Type B pancreatic cell (in vitro differentiated cells): ENCODE measurements around the gene KBTBD12. TPM values are rescaled to one million over a fixed set of nuclear protein-coding genes. Genes with fewer than 3 reads are reported as not detected.
"Not testable (repeated sequence)": the region's sequence is repeated elsewhere in the genome, so short reads cannot be mapped to it uniquely, and the experiment has no call there.

Experiments
- DNase-seq: peaks from one replicate; pipeline ENCODE4 v3.0.0; 2021; ENCODE audit warnings: mixed read lengths; ENCODE audit not compliant: unreplicated experiment; ENCODE audit errors: extremely low spot score
- H3K27ac Mint-ChIP-seq: 2 replicates; pipeline ENCODE4 v1.8.0; 2021; ENCODE audit warnings: mild to moderate bottlenecking, mixed read lengths
- H3K27me3 Mint-ChIP-seq: 2 replicates; pipeline ENCODE4 v1.8.0; 2021; ENCODE audit warnings: mixed read lengths
- H3K36me3 Mint-ChIP-seq: 2 replicates; pipeline ENCODE4 v1.8.0; 2021; ENCODE audit warnings: mixed read lengths
- H3K4me1 Mint-ChIP-seq: one replicate; pipeline ENCODE4 v1.8.0; 2021; ENCODE audit warnings: mixed read lengths; ENCODE audit not compliant: unreplicated experiment
- H3K4me3 Mint-ChIP-seq: 2 replicates; pipeline ENCODE4 v1.8.0; 2021; ENCODE audit warnings: mild to moderate bottlenecking, mixed read lengths
- H3K9me3 Mint-ChIP-seq: 2 replicates; pipeline ENCODE4 v1.8.0; 2021; ENCODE audit warnings: mixed read lengths
- CTCF ChIP-seq: fragments of 200-600 bp; sonication (generic); conservative IDR thresholded peaks from 2 replicates; pipeline ENCODE4 v1.5.0; 2021; ENCODE audit warnings: antibody characterized with exemption, mild to moderate bottlenecking
- total RNA-seq: library from RNA; stranded (reverse); gene quantifications from 2 replicates; pipeline ENCODE4 v1.2.1, GENCODE V29; 2021; ENCODE audit warnings: low replicate concordance

The KBTBD12 gene
- total RNA-seq, 1 donor from 2014 or later = not detected

DNA sequence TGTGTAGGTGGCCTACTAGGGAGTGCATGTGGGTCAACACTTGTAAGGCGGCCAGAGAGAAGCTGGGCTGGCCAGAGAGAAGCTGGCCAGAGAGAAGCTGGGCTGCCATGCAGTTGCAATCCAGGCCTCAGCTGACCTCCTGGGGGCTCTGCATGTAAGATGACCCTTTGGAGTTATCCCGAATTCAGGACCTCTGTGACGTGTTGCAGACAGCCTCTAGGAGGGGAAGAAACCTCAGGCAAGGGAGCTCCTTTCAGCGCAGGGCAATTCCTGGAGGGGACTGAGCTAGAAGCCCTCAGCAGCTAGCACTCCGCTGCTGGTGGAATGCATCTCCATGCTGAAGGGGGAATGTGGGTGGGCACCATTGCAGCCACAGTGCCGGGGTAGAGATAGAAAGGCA lies 15.8 kb upstream of the KBTBD12 start:
- no peak for DNase-seq
- Mint-ChIP-seq H3K9me3 (no peaks in the 10 kb centered on the region), H3K4me3 (no peak overlapping the region), H3K4me1 (peaks cover 8% of the 10 kb centered on the region), H3K36me3 (no peaks in the 10 kb centered on the region), H3K27ac (no peak overlapping the region), H3K27me3 (peaks cover 14% of the 10 kb centered on the region)
- TF ChIP-seq CTCF = no peak

DNA sequence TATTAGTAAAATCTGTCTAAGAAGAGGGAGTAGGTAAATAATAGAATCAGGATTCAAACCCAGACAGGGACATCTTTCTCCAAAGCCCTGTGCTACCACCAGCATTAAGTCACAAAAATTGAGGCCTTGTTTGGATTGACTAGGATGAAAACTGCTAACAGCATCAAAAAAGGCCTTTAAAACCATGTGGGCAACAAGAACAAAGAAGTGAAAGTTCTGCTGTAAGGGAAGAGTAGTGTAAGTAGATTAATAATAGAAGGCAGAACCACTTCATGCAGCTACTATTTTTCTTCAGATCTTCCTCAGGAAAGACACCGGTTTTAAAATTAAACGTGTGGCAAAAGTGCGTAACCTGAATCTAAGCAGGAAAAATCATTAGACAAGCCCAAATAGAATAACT lies 15.3 kb upstream of the KBTBD12 start:
- Mint-ChIP-seq H3K27me3 (peaks cover 14% of the 10 kb centered on the region), H3K4me1 (peaks cover 8% of the 10 kb centered on the region), H3K27ac (no peak overlapping the region), H3K9me3 (no peaks in the 10 kb centered on the region), H3K4me3 (no peak overlapping the region), H3K36me3 (no peaks in the 10 kb centered on the region)
- DNase-seq = no peak
- no peak for TF ChIP-seq CTCF

DNA sequence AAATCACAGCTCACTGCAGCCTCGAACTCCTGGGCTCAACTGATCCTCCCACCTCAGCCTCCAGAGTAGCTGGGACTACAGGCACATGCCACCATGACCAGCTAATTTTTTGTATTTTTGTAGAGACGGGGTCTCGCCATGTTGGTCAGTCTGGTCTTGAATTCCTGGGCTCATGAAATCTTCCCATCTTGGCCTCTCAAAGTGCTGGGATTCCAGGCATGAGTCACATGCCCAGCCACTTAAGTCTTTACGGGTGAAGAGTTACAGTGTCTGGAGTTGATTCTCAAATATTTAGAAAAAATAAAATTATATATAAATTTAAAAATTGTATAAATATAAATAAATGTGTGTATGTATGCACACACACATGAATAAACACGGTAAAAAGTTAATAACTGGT lies 14.5 kb upstream of the KBTBD12 start:
- Mint-ChIP-seq H3K9me3 (no peaks in the 10 kb centered on the region), H3K27me3 (peaks cover 14% of the 10 kb centered on the region), H3K4me3 (no peak overlapping the region), H3K36me3 (no peaks in the 10 kb centered on the region), H3K27ac (no peak overlapping the region), H3K4me1 (peaks cover 8% of the 10 kb centered on the region)
- DNase-seq = no peak
- TF ChIP-seq CTCF = no peak

DNA sequence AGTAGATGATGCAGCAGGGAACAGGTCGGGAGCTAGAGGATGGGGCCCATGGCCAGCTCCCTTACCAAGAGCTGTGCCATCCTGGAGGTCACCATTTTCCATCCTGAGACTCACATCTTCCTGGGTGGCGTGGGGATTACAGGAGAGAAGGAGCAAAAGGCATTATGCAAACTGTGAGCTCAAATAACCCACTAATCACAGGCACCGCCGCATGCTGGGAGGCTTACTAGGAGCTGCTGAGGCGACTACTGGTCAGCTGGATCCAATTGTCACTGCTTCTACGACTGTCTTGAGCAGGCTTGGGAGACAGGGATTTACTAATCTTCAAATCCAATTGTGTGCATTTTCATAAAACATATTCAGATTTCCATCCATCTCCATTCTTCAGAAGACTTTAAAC lies 12.5 kb upstream of the KBTBD12 start:
- Mint-ChIP-seq H3K9me3 (no peaks in the 10 kb centered on the region), H3K4me1 (peaks cover 8% of the 10 kb centered on the region), H3K4me3 (no peak overlapping the region), H3K27ac (no peak overlapping the region), H3K36me3 (no peaks in the 10 kb centered on the region), H3K27me3 (peaks cover 14% of the 10 kb centered on the region)
- TF ChIP-seq CTCF = no peak
- no peak for DNase-seq

DNA sequence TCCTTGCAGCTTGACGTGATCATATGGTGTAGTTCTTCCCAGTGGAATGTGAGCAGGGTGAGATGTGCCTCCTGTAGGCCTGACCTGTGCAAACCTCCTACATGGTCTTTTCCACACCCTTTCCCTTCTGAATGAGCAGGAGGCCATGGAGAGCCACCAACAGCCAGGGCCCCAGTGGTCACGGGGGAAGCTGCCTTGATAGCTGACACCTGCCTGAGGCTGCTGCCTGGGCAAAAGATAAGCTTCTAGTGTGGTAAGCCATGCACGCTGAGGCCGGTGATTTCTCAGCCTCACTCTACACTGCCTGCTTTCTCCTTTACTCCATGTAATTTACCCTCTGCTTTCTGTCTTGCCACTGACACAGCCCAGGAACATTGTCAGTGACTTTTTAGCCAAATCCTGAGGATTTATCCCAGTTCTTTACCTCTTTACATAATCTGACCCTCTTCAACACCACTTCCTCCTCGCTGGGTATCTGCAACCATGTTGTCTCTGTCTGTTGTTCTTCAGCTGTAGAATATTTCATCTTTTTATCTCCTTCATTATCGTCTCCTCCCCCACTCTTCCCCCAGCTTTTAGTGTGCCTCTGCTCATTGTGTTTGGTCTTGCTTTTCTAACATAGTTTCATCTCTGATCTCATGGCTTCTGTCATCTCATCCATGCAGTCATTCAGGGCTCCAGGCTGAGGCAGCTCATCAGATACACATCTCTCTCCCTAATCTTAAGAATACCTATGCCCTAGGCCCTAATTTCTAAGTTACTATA lies 11.2 kb upstream of the KBTBD12 start:
- no peak for TF ChIP-seq CTCF
- peaks cover 24% of the 10 kb centered on the region for H3K27me3 Mint-ChIP-seq
- DNase-seq = no peak
- no peak overlapping the region for H3K27ac Mint-ChIP-seq
- H3K9me3 Mint-ChIP-seq = no peaks in the 10 kb centered on the region
- H3K4me3 Mint-ChIP-seq = no peak overlapping the region
- peaks cover 8% of the 10 kb centered on the region for H3K4me1 Mint-ChIP-seq
- no peaks in the 10 kb centered on the region for H3K36me3 Mint-ChIP-seq

- no peaks in the 10 kb centered on the region for H3K4me1 Mint-ChIP-seq
- peaks cover 31% of the 10 kb centered on the region for H3K27me3 Mint-ChIP-seq
- no peak for TF ChIP-seq CTCF
- no peak overlapping the region for H3K4me3 Mint-ChIP-seq
- H3K9me3 Mint-ChIP-seq = no peaks in the 10 kb centered on the region
- no peak for DNase-seq
- no peak overlapping the region for H3K27ac Mint-ChIP-seq
- H3K36me3 Mint-ChIP-seq = no peaks in the 10 kb centered on the region
These were observed 9.5 kb upstream of the KBTBD12 start for GRCh38 chr3:127905556-127905955.

DNA sequence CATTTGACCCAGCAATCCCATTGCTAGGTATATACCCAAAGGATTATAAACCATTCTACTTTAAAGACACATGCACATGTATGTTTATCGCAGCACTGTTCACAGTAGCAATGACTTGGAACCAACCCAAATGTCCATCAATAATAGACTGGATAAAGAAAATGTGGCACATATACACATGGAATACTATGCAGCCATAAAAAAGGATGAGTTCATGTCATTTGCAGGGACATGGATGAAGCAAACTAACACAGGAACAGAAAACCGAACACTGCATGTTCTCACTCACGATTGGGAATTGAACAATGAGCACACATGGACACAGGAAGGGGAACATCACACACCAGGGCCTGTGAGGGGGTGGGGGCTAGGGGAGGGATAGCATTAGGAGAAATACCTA lies 8.4 kb upstream of the KBTBD12 start:
- not testable (repeated sequence) for H3K4me3 Mint-ChIP-seq, DNase-seq, H3K36me3 Mint-ChIP-seq, H3K4me1 Mint-ChIP-seq, H3K27ac Mint-ChIP-seq, H3K9me3 Mint-ChIP-seq
- H3K27me3 Mint-ChIP-seq = peaks cover 39% of the 10 kb centered on the region
